Stimulated activated CD8-positive, alpha-beta memory T cell treated with anti-CD3 and anti-CD28 coated beads, Interleukin-12 subunit alpha, Interleukin-12 subunit beta, amount 100 ng/mL, for 24 hours (primary cell): ENCODE data around the gene XDH.

Experiments
- DNase-seq: peaks from one replicate; pipeline ENCODE4 v3.0.0-alpha.2; 2020; ENCODE audit errors: extremely low read depth

Gene XDH

DNA sequence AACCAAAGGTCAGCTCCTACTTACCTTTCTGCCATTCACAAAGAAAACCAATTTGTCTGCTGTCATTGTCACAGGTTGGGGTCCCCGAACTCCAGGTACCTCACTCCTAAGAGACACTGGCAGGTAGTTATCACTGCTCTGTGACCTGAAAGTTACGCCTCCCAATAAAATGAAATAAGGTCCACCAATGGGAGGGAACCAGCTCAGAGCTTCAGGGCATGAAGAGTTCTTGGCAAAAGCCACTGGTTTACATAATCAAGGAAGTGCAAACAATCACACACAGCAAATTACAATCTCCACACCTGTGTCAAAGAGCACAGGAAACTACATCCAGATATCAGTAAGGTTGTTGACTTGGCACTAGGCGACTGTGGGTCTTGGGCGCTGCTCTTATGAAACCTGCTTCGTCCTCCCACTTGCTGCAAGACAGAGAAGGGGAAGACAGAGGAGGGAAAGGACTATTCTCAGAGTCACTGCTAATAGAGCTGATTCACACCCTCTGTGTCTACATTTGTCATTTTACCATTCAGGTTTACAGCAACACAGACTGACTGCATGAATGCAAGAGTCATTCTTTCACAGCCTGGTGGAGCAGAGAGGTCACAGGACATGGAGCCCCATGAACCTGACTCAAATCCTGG lies at the start of gene XDH:
Gene XDH, minus strand, starts transcription at position 142 of the 641 bp plus-strand sequence. Its CDS starts 76 bp downstream, at position 66.
- no peak for DNase-seq

DNA sequence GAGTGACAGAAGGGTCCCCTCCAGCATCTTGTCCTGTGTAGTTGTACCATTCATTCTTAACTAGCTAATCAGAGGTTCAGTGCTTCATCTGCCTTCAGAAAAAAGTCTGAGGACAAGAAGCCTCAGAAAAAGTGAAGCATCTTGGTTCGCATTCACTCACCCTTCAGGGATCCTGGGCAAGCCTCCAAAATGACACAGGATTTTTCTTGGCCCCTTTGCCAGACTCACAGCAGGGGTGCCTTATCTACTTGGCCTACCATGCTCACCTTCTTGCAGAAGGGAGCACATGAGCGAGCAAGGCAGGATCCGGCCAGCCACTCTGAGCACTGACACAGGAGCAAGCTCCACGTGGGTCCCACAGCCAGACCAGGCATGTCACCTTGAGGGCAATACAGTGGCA lies 43.1 kb upstream of the XDH start:
- no peak for DNase-seq

DNA sequence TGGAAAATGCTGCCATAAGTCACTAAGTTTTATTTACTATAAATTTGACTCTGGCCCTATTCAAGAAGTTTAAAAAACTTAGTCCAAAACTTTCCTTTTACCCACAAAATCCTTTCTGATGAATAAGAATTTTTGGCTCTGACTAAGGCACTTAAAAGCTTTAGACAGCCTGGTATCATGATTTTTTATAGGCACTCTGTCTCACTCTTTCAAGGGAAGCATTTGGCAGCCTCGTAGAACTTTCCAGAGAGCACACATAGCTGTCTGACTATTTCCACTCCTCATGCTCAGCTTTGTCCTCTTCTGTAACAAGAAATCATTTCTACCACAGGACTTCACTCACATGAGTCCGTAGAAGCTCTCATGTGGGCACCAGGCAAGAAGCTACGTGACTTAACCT lies 32.3 kb upstream of the XDH start:
- no peak for DNase-seq

DNA sequence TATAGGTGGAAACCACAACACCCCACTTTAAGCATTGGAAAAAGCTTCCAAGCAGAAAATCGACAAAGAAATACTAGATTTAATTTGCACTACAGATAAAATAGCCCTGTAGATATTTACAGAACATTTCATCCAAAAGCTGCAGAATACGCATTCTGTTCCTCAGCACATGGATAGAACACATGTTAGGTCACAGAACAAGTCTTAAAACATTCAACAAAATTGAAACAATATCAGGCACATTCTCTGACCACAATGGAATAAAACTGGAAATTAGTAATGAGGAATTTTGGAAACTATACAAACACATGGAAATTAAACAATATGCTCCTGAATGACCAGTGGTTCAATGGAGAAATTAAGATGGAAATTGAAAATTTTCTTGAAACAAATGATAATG lies 27.8 kb upstream of the XDH start:
- DNase-seq, result no peak

DNA sequence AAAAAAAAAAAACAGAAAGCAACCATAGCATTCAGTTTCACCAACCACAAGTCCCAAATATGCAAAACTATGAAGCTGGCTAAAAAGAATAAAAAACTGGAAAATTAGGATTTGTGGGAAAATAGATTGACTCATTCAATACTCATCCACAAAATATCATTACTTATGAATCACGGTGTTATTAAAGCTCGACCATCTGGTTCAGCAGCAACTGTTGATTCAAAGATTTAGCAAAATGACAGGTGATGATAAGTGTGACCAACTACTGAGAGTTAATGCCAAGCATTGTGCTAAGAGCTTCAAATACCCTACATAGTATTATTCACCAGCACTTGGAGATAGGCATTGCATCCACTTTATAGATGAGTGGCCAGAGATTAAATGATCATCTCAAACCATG lies 26.2 kb upstream of the XDH start:
- DNase-seq, result no peak

DNA sequence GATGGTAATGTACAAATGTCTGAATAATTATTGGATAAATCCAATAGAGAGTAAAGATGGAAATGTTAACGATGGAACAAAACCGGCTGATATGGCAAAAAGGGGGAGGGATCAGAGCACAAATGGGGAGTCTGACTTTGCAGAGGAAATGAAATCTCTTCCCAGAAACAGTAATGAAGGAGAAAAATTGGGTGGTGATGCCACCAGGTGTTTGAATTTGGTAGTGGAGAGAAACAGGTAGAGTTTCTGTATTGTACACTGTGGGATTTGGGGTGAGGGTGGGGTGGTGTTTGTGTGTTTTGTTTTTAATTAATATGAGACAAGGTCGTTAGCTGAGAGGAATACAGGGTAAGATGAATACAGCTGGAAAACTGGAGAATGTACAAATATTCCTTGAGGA lies 20.4 kb upstream of the XDH start:
- DNase-seq, result no peak

DNA sequence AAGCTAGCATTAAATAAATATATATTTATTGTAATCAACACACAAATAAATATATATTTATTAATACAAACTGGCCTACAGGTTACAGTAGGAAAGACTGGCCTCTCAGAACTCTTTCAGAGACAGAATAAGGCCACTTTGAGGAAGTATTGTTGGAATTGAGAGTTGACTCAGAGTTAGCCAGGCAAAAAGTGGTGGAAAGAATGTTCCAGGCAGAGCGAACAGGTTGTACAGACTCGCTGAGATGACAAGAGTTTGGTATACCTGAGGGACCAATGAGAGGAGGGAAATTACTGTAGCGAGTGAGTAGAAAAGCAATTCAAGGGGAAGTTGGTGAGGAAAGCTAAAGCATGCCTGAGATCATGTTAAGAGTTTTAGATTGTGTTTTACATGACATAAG lies 19.0 kb upstream of the XDH start:
- DNase-seq, result no peak

DNA sequence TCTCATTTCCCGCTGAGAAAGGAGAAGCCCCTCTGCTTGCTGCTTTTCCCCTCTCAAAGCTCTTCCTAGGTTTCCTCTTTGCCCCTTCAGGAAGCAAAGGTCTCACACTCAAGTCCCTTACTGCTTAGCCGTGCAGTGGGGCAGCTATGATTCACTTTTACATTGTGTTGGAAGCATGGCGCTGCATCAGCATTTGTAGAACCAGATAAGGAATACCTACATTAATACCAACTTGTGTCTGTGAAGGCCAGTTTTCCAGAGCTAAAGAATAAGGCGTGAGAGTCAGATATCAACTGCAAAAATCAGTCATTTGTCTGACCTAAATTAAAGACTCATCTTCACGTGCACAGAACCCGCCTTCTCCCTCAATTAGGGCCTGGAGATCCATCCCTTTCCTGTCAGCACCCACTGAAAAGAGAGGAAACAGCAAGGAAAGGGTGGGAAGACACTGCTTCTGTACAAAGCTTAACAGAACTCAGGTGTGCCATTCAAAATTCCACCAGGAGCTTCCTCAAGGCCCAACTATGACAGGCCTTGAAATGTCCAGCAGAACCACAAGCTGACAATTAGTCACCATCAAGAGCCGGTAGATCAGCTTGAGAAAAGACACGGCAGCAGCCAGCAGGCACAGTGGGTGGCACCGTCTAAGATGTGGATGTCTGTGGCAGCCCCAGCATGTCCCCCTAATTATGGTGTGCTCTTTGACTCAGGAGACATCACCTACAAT lies 16.1 kb upstream of the XDH start:
- DNase-seq, result no peak

DNA sequence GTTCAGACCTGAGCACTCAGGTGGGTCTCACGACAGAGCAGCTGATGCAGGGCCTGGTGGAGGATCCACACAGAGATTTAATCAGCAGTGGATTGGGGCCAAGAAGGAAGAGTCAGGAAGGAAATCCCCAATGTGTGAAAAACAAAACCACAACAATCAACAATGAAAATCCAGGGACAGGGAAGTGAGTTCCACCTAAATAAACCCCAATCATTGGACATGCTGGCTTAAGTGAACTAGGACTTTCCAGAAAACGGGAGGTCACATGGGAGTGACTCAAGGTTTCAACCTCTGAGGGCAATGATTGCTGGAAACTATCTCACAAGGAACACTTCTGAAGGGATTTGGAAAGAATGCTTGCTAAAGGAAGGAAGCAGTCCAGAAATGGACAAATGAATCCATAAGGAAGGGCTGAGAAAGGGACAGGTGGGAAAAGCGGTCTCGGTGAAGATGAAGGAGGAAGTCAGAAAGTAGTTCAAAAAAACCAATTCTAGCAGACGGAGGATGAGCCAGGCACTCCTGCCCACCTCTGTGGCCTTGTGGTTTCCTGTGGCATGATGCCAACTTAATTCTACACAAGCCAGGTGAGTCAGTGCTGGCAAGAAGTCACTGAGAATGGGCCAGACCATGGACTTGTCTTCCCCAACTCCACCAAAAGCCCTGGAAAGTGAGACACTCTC lies 15.4 kb upstream of the XDH start:
- no peak for DNase-seq

DNA sequence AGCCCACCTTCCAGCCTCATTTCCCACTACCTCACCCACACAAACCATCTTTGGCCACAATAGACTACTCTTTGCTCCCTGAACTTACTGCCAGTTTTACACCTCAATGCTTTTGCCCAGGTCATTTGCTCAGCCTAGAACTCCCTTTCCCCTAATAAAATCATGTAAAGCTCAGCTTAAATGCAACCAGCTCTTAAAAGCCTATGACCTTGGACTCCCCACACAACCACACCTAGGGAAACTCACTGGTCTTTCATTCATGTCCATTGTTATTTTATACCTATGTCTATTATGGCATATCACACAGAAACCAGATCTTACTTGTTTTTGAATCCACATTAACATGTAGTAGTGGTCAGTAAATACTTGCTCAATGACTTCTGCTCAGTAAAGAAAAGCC lies 14.5 kb upstream of the XDH start:
- DNase-seq, result no peak

DNA sequence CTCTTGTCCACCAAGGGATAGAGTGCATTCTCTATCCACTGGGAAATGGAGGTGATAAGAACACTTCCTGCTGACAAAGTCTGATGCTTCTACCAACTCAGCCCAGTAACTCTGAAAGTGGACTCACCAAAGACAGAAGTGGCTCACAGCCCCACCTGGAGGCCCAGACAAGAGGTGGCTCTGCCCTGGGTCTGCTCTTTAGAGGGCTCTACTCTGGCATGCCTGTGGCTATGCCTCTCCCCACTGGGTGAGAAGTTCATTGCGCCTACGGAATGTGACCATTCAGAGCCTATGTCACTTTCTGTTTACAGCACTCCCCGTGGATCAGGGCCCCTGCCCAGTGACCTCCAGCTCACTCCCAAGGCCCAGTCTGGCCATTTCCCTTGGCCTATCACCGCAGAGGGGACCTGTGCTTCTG lies 13.5 kb upstream of the XDH start:
- DNase-seq, result no peak

DNA sequence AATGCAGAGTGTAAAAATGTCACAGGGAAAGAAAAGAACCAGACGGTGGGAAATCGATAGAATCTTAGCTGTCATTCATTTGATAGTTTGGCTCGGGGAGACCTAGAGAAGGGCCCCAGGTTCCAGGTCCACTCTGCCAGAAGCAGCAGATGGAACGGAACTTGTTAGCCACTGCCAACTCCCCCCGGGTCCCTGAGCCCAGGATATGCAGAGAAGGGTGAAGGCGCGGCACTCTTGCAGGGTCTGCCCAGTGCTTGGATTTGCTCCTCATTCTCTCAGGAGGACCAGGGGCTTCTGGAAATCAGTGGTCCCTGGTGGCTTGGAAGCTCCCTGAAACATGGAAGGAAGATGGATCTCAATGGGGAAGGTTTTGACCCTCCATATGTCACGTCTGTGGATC lies 11.6 kb upstream of the XDH start:
- DNase-seq, result no peak

DNA sequence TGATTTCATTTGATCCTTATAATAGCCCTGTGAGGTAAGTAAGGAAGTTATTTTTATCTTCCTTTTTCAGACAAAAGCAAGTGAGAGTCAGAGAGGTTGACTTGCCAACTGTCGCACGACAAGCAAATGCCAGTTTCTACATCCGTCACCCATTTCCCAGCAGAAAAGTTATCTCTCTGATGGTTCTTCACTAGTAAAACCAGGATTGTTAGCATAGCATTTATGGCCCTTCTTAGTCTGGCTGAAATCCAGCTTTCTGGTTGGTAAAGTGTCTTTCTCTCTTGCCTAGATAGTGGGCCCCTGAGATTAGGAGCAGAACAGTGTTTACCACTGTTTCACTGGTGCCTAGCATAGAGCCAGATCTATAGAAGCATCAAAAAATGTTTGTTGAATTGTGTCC lies 7.1 kb upstream of the XDH start:
- no peak for DNase-seq

DNA sequence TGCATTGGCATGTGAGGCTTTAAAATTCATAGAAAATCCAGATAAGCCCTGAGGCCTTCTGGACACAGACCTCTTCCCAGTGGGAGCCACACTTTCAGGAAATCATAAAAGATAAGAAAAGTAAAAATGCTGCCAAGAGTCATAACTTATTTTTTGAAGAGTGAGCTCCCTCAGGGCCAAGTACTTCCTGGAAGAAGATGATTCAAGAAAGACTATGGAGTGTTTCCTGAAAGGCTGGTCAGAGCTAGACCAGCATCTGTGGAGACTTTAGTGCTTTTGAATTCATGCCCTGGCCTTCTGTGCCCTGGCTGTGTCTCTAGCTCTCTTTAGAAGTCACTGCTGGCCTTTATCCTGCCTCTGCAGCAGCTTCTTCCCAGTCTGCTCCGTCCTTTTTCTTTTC lies 6.4 kb upstream of the XDH start:
- no peak for DNase-seq

DNA sequence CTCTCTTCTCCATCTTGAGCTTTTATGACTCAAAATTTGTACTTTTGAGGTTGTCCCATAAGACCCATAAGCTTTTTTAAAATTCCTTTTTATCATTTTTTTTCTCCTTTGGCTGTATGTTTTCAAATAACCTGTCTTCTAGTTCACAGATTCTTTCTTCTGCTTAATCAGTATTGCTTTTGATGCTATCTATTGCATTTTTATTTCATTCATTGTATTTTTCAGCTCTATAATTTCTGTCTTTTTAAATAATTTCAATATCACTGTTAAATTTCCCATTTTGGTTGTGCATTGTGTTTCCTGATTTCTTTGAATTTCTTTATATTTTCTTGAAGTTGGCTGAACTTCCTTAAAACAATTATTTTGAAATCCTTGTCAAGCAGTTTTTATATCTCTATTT lies 4.8 kb upstream of the XDH start:
- DNase-seq, result no peak

DNA sequence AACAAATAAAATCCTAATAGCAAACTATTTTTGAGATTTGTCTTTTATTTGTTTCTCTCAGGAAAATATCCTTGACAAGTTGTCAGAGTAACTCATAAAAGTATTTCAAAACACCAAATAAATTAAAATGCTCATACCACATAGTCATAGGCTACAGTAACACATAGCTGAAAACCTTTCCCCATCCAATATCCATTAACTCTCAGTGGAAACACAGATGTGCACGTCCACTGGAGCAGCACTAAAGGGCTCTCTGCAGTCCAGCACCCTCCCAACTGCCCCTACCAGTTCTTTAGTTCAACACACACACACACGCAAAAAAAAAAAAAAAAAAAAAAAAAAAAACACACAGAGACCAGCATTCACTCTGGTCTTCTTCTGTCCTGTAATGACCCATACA lies 879 bp upstream of the XDH start:
- DNase-seq, result no peak

DNA sequence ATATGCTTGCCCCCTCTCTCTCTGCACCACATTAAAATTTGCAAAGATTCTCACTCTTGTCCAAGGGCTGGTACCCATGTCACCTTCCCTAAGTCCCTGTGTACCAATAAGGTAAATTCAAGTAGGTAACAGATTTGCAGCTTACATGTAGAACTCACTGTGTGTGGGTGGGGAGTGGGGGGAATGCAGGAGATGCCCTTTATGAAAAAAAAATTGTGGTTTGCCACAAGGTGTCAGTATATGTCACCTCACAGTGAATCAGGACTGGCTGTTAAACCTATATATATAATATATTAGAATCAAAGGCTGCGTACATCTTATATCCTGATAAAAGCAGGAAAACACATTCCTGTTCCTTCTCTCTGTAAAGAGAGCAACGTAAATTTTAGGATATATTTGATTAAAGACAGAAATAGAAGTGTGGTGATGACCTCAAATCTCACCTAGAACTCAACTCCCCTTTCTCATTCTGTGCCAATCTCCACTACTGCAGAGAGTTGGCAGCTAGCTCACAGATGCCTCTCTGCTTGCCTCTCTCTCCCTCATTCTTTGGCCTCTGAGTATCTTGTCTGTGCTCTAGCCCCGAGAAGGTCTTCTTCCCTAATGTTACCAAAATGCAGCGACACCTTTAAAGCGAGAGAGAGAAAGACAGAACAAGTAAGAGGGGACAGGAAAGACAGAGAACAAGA lies 536 bp downstream of the XDH start:
- DNase-seq, result no peak

DNA sequence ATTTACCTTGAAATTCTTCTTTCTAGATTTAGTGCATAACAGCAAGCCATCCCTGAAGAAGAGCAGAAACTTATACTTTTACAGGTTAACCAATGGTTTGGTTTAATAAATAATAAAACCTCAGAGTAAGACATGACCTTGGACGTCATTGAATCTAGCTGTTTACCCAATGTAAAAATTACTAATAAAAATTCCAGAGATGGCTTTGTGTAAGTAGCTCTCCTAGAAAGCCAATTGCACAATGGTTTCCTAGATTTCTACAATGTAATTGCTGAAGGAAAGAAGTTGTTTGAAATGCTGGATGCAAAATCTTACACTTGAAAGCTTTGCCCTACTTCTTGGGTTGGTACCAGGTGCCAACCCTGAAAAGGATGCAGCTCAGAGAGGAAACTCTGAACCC lies 1.5 kb downstream of the XDH start:
- no peak for DNase-seq

DNA sequence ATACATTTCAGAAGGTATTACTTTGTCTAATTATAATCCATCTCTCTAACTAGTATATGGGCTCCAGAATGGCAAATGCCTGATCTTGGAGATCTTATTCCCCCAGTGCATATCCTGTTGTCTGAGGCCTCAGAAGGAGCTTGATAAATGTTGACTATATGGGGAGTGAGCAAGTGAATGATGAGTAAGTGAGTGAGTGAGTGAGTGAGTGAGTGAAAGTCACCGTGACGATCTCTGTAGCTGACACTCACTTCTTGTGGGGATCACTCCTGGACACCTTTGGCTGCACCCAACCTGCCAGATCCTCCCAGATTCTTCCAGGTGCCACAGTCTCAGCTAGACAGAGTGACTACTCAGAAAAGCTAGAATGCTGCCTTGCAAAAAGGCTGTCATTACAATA lies 2.8 kb downstream of the XDH start:
- DNase-seq, result no peak

DNA sequence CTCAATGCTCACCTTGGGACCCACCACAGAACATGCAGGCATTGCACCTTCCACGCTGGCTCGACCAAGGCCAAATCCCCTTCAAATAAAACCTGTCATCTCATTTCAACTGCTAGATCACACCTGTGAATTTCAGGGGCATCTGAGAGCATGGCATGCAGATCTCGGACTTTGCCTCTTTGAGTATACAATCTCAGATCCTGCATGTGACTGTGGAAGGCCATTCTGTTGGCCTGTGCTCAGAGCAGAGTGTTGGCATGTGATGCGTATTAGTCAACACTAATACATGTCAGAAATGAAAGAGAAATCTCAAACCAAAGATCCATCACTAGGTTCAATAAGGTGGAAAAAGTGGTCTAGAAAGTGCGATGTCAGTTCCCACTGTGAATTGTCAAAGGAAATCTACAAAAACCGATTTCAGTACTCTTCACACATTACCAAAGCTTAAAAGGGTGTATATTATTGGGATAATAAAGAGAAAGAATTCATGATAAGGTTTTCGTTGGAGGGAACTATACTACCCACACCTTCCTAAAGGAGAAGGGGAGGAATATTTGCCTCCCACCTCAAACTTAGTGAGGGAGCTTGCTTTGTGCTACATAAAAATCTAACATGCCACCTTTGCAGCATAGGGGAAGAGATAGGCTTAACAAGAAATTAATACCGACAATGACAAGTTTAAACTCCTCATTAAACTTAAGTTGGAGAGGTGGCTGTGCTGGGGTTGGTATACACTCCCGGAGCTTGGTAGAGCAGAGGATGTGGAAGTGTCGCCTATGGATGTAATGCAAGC lies 7.8 kb downstream of the XDH start:
- DNase-seq, result no peak

DNA sequence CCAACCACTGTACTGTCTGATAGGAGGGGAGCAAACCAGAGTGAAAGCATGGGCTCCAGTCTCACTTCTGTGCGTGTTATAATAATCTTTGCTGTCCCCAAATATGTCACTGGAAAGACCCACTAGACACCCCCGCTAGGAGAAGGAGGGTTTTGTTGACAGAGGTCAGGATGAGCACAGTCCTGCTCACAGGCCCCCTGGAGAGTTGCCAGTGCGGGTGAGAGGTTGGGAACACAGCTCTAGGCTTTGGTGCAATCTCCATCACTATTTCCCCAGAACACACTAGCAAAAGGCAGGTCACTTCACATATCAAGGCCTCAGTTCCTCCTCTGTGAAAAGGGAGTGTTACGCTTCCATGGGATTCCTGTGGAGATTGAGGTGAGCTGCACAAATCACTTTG lies 9.7 kb downstream of the XDH start:
- DNase-seq, result no peak

DNA sequence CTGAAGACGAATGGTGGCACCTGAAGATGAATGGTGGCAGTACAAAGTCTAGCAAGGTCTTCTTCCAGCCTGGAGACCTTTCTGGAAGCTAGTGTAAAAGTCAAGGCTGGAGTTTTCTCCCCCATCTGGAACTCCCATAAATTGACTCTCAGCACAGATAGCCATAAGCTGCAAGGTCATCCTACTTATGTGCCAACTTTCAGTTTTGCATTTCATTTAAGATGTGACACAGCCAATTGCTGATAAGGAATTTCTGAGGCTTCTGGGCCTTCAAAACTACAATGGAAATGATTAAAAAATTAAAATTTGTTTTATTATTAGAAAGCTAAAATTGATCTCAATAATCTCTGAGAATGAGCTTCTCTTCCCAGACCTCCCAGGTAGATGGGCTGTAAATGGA lies 10.2 kb downstream of the XDH start:
- DNase-seq, result no peak
